GM12878 (cell line): ENCODE measurements around the gene SETSIP.

Experiments used
- CTCF ChIP-seq, 3 experiments: IDR thresholded peaks in 2 of 3; conservative IDR thresholded peaks in 1 of 3; 2 replicates each; pipeline ENCODE4 v1.5.1; 2011; ENCODE audit warnings: low read depth in 3 of 3, low read length in 3 of 3, mild to moderate bottlenecking in 3 of 3, control low read depth in 2 of 3, moderate library complexity in 2 of 3, inconsistent platforms in 1 of 3, mixed read lengths in 1 of 3; ENCODE audit not compliant: control insufficient read depth in 2 of 3, insufficient read depth in 1 of 3; ENCODE audit errors: extremely low read depth in 1 of 3
- ETV6 ChIP-seq, 2 experiments: fragments of 450-650 bp in 1 of 2; IDR thresholded peaks in 1 of 2; conservative IDR thresholded peaks in 1 of 2; 2 replicates each; pipeline ENCODE4 v1.6.1; 2014; ENCODE audit warnings: antibody characterized with exemption in 1 of 2, borderline replicate concordance in 1 of 2, low read depth in 1 of 2, mild to moderate bottlenecking in 1 of 2, moderate library complexity in 1 of 2

GRCh38 chr1:92095874-92096273 is 20.7 kb upstream of the SETSIP start:
- no peak for TF ChIP-seq ETV6 (conservative IDR thresholded peaks at IDR 0.05 in 1 of 2, IDR thresholded peaks at IDR 0.05 in 1 of 2; ENCODE audit: borderline replicate concordance in 1 of 2, low read depth in 1 of 2)
- no peak for TF ChIP-seq CTCF (IDR thresholded peaks at IDR 0.05 in 2 of 3, conservative IDR thresholded peaks at IDR 0.05 in 1 of 3; ENCODE audit: control insufficient read depth in 2 of 3, extremely low read depth in 1 of 3, insufficient read depth in 1 of 3, low read depth in 3 of 3, low read length in 3 of 3)
